ENCODE data around the gene C6orf89. TPM values are rescaled to one million over a fixed set of nuclear protein-coding genes. Genes with fewer than 3 reads are reported as not detected.
A peak's percentile ranks its signal among the peaks of the same experiment; 100 is the strongest.

The C6orf89 gene
- total RNA-seq, 1 experiment from 2014 or later: 32.9 TPM

DNA sequence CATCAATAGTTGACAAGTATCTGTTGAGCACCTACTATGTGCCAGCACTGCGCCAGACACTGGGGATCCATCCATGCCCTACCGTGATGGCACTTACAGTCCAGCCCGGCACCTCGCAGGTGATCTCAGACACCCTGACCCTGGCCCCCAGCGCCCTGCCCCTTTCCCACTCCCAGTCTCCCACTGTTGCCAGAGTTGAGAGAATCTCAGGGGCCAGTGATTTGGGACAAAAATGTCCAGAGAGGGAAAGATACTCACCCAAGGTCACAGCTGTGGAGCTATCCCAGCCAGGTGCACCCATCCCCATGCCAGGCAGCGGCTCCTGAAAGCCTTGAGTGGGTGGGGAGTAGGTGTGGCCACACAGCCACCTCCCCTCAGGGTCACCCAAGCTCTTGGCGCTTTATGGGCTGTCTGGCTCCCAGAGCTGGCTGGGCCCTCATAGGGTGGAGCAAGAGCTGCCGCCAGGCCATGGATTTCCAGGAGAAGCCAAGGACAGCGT lies 72.1 kb downstream of the C6orf89 start:
- POLR2A ChIA-PET: no interaction called here
- Histone ChIP-seq H3K27me3 (ENCODE audit: insufficient read depth, low read length) (no peaks in the 10 kb centered on the region), H3K27ac (ENCODE audit: low read depth, low read length) (no peak overlapping the region), H3K9me3 (ENCODE audit: control insufficient read depth in 1 of 2, insufficient read depth in 1 of 2, low read depth in 1 of 2, low read length in 2 of 2) (no peaks in the 10 kb centered on the region), H3K4me1 (ENCODE audit: control insufficient read depth in 1 of 2, insufficient read depth in 2 of 2, low read length in 2 of 2) (peaks cover 11 to 46% of the 10 kb centered on the region in 2 experiments), H3K4me3 (replicated peaks in 1 of 2; ENCODE audit: low read depth in 1 of 2, low read length in 2 of 2) (no peak overlapping the region), H2AFZ (ENCODE audit: low read depth, low read length, poor library complexity, severe bottlenecking) (no peak overlapping the region), H3K36me3 (ENCODE audit: control insufficient read depth in 1 of 2, insufficient read depth in 2 of 2, low read length in 2 of 2) (no peaks in the 10 kb centered on the region), H4K20me1 (ENCODE audit: insufficient read depth) (no peaks in the 10 kb centered on the region), H3K79me2 (ENCODE audit: insufficient read depth, low read length) (no peaks in the 10 kb centered on the region), H3K4me2 (ENCODE audit: low read length) (no peak overlapping the region), H3K9me2 (ENCODE audit: insufficient read depth) (no peaks in the 10 kb centered on the region), H3K9ac (ENCODE audit: low read length) (no peak overlapping the region)
- intact Hi-C loops (cut with micrococcal nuclease): no loop called here
- DNase-seq (ENCODE audit: low read depth, low spot score) (no peak), ATAC-seq (no peak)
- TF ChIP-seq POLR2AphosphoS5 (IDR thresholded peaks at IDR 0.05; ENCODE audit: low read depth, low read length): no peak
- CTCF ChIA-PET: no interaction called here
- BruUV-seq (replicated peaks): no TSS peak
- RAD21 ChIA-PET (ENCODE audit: low non-redundant PET in 1 of 2, low total read pairs in 2 of 2, uncharacterized antibody in 2 of 2, unreplicated experiment in 2 of 2): no interaction called here

DNA sequence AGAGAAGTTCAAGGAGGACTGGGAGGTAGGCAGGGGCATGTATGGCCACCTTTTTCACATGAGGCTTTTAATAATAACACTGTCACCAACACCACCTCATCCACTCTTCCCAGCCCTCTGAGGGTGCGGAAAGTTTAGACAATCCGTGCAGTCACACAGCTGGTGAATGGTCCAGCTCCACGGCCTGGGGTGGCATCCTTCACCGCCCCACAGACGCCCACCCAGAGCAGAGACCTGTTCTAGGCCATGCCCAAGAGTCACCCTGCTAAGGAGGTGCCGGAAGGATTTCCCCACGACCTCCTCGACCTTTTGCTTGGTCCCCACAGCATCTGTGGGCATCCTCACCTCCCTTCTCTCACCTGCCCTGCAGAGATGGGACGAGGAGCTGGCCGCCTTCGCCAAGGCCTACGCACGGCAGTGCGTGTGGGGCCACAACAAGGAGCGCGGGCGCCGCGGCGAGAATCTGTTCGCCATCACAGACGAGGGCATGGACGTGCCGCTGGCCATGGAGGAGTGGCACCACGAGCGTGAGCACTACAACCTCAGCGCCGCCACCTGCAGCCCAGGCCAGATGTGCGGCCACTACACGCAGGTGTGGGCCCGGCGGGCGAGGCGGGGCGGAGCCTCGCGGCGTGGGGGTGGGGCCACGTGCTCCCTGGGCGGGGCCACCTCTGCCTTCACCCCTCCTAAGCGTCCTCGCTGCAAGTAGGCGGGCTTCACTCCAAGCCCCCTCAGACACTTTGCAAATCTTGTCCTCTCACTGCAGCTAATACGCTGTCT lies 73.2 kb downstream of the C6orf89 start:
- H4K20me1 ChIP-seq (ENCODE audit: insufficient read depth): no peaks in the 10 kb centered on the region
- TF ChIP-seq, protein P1, sequence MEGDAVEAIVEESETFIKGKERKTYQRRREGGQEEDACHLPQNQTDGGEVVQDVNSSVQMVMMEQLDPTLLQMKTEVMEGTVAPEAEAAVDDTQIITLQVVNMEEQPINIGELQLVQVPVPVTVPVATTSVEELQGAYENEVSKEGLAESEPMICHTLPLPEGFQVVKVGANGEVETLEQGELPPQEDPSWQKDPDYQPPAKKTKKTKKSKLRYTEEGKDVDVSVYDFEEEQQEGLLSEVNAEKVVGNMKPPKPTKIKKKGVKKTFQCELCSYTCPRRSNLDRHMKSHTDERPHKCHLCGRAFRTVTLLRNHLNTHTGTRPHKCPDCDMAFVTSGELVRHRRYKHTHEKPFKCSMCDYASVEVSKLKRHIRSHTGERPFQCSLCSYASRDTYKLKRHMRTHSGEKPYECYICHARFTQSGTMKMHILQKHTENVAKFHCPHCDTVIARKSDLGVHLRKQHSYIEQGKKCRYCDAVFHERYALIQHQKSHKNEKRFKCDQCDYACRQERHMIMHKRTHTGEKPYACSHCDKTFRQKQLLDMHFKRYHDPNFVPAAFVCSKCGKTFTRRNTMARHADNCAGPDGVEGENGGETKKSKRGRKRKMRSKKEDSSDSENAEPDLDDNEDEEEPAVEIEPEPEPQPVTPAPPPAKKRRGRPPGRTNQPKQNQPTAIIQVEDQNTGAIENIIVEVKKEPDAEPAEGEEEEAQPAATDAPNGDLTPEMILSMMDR (IDR thresholded peaks at IDR 0.05 in 2 of 3, conservative IDR thresholded peaks at IDR 0.05 in 1 of 3; ENCODE audit: borderline replicate concordance in 1 of 3, insufficient read depth in 1 of 3, low read depth in 2 of 3, low read length in 2 of 3): 0 out of 6 replicates have a peak, but pooled peaks of 2 of the 3 experiments have one; percentile 5 to 11
- TF ChIP-seq POLR2A (IDR thresholded peaks at IDR 0.05; ENCODE audit: borderline replicate concordance, extremely low read depth, insufficient read depth, insufficient read length): no peak
- no peak overlapping the region for H3K9ac ChIP-seq (ENCODE audit: low read length)
- no peaks in the 10 kb centered on the region for H3K79me2 ChIP-seq (ENCODE audit: insufficient read depth, low read length)
- ChIA-PET RAD21 (ENCODE audit: low non-redundant PET in 1 of 2, low total read pairs in 2 of 2, uncharacterized antibody in 2 of 2, unreplicated experiment in 2 of 2) (no interaction called here), CTCF (no interaction called here), POLR2A (no interaction called here)
- ATAC-seq (peak; percentile 80), DNase-seq (ENCODE audit: low read depth, low spot score) (no peak)
- peak overlapping the region; percentile 35 for H3K4me2 ChIP-seq (ENCODE audit: low read length)
- H3K4me3 ChIP-seq (replicated peaks in 1 of 2; ENCODE audit: low read depth in 1 of 2, low read length in 2 of 2): no peak overlapping the region
- intact Hi-C loops (cut with micrococcal nuclease): no loop called here
- no peaks in the 10 kb centered on the region for H3K36me3 ChIP-seq (ENCODE audit: control insufficient read depth in 1 of 2, insufficient read depth in 2 of 2, low read length in 2 of 2)
- BruUV-seq (replicated peaks): no TSS peak
- no peaks in the 10 kb centered on the region for H3K9me2 ChIP-seq (ENCODE audit: insufficient read depth)
- H2AFZ ChIP-seq (ENCODE audit: low read depth, low read length, poor library complexity, severe bottlenecking): peak overlapping the region; percentile 35
- H3K4me1 ChIP-seq (ENCODE audit: control insufficient read depth in 1 of 2, insufficient read depth in 2 of 2, low read length in 2 of 2): peaks cover 15 to 57% of the 10 kb centered on the region in 2 experiments
- no peak overlapping the region for H3K27ac ChIP-seq (ENCODE audit: low read depth, low read length)
- no peaks in the 10 kb centered on the region for H3K9me3 ChIP-seq (ENCODE audit: control insufficient read depth in 1 of 2, insufficient read depth in 1 of 2, low read depth in 1 of 2, low read length in 2 of 2)
- H3K27me3 ChIP-seq (ENCODE audit: insufficient read depth, low read length): no peaks in the 10 kb centered on the region

All from HCT116 (cell line).